HG03442 (cell line): ENCODE measurements around the gene HSPA12B.
A peak's percentile ranks its signal among the peaks of the same experiment; 100 is the strongest.
"Not testable (repeated sequence)": the region's sequence is repeated elsewhere in the genome, so short reads cannot be mapped to it uniquely, and the experiment has no call there.

Experiments
- ATAC-seq: cut with Tn5 transposase; IDR thresholded peaks from one replicate; pipeline ENCODE4 v1.9.1; 2021; ENCODE audit warnings: mild to moderate bottlenecking, moderate library complexity; ENCODE audit not compliant: unreplicated experiment

Gene HSPA12B

GRCh38 chr20:3784216-3784853 is 51.9 kb downstream of the HSPA12B start:
- no peak for ATAC-seq

- ATAC-seq = no peak
Measured at GRCh38 chr20:3784863-3785239, 52.4 kb downstream of the HSPA12B start.

DNA sequence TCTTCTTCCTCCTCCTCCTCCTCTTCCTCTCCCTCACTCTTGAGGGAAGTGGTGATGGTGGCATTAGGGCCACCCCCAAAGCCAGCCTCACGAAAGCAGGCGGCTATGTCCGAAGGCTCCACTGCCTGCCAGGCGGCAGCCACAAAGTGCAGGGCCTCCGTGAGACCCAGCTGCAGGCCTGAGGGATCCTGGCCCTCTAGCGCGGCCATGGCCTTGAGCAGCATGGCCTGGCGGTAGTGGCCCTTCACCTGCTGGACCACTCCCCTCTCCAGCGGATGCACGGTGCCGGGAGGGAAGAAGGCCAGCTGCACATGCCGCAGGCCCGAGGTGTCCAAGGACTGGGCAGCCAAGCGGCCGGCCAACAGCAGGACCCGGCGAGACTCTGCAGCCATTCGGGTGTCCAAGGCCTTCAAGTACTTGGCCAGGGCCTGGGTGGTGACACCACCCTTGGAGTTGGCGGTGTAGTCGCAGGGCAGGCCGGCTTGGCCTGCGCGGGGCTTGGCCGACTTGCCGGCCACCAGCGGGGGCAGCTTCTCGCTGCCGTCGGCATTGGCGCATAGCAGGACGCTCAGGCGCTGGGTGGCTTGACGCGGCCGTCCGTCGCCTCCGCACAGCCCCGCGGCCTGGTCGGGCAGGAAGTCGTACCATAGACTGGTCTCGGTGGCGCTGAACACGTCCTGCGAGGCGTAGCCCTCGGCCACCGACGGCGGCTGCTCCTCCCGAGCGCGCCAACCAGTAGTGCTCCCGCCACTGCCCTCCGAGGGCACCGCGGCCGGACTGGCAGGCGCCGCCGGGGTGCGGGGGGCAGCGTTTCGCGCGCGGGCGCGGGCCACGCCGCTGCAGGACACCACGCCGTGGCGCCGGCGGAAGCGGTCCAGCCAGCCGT is 53.0 kb downstream of the HSPA12B start:
- ATAC-seq = no peak

GRCh38 chr20:3786126-3786484 is 53.6 kb downstream of the HSPA12B start:
- ATAC-seq = peak; percentile 17

DNA sequence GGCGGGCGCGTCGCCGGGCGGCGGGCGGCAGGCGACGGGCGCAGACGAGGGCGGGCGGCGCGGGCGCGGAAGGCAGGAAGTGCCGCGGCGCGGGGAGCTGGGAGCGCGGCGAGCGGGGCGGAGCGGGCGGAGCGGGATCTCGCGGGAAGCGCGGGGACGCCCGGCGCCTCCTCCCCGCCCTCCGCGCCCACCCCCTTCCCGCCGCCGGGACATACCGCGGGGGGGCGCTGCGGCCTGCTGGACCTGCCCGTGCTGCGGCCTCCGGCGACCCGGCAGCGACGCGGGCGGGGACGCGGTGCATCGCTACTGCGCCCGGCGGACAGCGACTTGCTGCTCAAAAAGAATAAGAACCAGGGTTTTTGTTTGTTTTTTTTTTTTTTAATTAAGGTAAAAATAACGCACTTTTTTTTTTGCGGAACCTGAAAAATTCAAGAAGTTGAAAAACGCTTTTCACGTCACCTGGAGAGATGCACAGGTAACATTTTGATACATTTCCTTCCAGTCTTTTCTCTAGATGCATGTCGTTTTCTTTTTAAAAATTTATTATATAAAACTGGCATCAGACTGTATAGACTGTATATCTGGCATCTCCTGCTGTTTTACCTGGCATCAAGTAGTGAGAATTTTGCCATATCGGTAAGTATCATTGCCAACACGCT is 54.3 kb downstream of the HSPA12B start, which contains the start of gene CENPB:
Gene CENPB (minus strand): TSS at position 76 of the 659 bp plus-strand sequence. CDS start 257 bp downstream, outside the sequence.
- ATAC-seq = peak; percentile 77

DNA sequence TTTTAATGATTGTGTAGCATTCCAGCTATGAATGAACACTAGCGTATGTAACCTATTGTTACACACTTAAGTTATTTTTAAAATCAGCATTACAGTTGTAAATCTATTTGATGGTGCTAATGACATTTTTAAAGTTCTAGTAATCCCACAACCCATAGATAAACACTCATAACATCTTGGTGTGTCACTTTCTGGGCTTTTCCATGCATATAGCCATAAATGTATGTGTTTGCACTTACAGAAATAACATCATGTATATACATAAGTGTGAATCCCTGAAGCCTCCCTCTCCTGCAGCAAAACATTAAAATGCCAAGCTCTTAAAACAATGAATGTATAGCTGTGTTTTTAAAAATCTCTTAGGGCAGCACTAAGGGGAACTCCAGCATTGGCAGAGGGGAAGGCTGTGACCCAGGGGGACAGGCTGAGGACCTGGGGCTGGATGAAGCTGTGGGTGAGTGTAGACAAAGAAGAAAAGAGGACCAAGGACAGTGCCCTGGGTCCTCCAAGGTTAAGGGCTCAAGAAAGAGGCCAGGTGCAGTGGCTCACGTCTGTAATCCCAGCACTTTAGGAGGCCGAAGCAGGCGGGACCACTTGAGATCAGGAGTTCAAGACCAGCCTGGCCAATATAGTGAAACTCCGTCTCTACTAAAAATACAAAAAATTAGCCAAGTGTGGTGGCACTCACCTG is 55.0 kb downstream of the HSPA12B start:
- ATAC-seq = no peak

GRCh38 chr20:3788685-3789155 is 56.2 kb downstream of the HSPA12B start:
- ATAC-seq = no peak

- ATAC-seq = not testable (repeated sequence)
Measured at GRCh38 chr20:3789201-3789600, 56.7 kb downstream of the HSPA12B start.

DNA sequence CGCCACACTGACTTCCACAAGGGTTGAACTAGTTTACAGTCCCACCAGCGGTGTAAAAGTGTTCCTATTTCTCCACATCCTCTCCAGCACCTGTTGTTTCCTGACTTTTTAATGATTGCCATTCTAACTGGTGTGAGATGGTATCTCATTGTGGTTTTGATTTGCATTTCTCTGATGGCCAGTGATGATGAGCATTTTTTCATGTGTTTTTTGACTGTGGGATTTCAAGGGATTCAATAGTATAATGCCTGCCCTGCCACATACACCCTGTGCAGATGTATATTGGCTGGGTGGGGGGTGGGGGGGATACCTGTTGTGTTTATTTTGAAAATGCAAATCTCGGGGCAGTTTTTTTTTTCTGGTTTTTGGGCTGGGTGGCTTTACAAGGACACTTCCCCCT is 61.7 kb downstream of the HSPA12B start:
- ATAC-seq = not testable (repeated sequence)

DNA sequence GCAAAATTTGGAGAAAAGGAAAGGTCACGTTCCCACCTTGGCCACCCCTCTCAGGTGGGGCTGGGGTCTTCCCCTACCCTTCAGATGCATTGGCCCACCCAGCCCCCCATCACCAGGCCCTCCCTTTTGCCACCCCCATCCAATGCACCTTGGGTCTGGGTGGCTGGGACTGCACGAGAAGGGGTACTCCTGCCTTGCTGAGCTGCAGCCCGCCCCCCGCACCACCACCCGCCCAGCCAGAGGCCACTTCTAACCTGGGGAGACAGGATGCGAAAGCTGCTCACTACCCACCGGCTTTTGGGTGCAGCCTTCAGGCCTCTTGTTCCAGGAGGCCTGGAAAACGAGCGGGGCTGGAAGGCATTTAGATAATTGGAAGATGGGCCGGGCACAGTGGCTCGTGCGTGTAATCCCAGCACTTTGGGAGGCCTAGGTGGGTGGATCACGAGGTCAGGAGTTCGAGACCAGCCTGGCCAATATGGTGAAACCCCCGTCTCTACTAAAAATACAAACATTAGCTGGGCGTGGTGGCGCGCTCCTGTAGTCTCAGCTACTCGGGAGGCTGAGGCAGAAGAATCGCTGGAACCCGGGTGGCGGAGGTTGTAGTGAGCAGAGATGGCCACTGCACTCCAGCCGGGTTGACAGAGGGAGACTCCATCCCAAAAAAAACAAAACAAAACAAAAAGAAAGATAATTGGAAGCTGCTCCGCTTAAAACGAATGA is 62.4 kb downstream of the HSPA12B start:
- no peak for ATAC-seq

GRCh38 chr20:3795511-3796468 is 63.3 kb downstream of the HSPA12B start, which contains the start of gene CDC25B:
Gene CDC25B (plus strand): TSS chr20:3796310. CDS start chr20:3796532, 222 bp downstream.
- ATAC-seq = peak; percentile 65

DNA sequence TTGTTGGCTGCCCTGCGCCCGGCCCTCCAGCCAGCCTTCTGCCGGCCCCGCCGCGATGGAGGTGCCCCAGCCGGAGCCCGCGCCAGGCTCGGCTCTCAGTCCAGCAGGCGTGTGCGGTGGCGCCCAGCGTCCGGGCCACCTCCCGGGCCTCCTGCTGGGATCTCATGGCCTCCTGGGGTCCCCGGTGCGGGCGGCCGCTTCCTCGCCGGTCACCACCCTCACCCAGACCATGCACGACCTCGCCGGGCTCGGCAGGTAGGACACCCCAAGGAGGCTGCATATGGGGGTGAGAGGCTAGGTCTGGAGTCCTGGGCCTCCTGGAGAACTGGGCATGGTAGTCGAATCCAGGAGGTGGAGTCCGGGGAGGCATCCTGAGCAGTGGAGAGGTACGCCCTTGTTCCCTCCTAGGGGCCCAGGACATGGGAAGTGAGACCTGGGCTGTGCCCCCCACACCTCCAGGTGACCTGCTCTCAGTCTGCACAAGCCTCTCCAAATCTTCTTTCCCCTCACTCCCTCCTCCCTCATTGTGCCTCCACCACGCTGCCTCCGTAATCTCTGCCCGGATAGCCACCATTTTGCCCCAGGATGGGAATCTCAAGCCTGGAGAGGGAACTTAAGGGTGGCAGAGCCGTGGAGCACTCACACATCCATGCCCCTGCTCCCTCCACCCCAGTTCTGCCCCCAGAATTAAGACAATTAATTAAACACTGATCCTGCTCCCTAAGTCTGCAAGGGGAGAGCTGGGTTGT is 64.2 kb downstream of the HSPA12B start:
- ATAC-seq = peak; percentile 8

- no peak for ATAC-seq
Measured at GRCh38 chr20:3797226-3797545, 64.7 kb downstream of the HSPA12B start.

DNA sequence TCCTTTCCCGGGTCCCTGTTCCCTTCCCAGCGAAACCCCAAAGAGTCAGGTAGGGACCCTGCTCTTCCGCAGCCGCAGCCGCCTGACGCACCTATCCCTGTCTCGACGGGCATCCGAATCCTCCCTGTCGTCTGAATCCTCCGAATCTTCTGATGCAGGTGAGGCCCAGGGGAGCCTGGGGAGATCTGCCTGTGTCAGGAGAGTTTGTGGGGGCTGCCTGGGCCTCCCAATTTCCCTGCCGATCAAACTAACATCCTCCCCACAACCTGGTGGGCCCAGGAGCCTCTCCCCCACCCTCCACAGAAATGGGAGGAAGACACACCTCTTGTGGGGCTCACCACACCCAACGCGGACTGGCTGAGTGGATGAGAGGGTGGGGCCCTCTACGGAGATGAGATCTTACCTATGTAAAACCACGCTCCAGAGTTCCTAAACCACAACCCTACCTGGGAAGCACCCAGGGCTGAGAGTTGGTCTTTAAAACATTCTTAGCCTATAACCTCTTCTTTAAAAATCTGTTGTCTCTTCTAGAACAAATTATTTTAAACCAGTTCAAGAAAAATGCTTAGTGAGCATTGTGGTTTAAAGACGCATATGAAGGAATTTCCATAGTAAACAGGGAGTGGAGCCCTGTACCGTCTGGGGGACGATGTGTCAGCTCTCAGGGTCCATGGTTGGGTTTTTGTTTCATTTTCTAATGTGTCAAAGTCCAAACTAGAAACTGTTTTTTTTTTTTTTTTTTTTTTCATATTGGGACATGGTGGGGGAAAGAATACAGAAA is 65.3 kb downstream of the HSPA12B start:
- no peak for ATAC-seq

- ATAC-seq = no peak
Measured at GRCh38 chr20:3798373-3798768, 65.9 kb downstream of the HSPA12B start.

GRCh38 chr20:3798908-3799248 is 66.4 kb downstream of the HSPA12B start:
- ATAC-seq = no peak

DNA sequence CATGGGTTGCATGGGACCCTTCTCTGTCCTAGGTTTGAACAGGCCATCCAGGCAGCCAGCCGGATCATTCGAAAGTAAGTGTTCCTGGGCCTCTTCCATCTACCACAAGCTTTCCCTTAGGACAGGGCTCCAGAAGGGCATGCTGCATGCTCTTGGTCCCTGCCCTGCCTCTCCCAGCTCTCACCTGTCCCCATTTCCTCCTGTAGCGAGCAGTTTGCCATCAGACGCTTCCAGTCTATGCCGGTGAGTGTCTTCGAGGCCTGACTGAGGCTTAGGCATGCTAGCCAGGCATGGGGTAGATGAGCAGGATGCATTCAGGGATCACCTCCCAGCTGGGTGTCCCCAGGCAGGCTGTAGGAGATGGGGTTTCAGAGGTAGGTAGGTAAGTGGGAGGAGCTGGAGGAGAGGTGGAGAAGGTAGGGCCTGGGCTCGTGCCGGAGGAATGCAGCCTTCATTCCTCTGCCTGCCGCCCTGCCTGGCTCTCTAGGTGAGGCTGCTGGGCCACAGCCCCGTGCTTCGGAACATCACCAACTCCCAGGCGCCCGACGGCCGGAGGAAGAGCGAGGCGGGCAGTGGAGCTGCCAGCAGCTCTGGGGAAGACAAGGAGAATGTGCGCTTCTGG is 67.9 kb downstream of the HSPA12B start:
- no peak for ATAC-seq
